ENCODE measurements around the gene MCU. TPM values are rescaled to one million over a fixed set of nuclear protein-coding genes. Genes with fewer than 3 reads are reported as not detected.

Gene MCU
- total RNA-seq, 2 donors from 2014 or later = 7.9 to 17.1 TPM

DNA sequence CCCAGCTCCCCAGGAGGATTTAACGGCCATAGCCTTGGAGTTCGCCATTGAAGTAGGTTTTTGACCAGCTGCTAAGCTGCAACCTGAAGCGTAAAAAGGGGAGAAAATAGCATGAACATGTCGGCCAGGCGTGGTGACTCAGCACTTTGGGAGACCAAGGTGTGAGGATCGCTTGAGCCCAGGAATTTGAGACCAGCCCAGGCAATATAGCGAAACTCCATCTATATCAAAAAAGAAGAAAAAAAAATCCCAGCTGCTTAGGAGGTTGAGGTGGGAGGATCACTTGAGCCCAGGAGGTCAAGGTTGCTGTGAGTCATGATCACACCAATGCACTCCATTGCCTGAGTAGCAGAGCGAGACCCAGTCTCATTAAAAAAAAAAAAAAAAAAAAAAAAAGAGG, 32.2 kb upstream of the MCU start:
- 93 to 95% methylated on average over 8 of the region's 8 CpGs for WGBS, 2 donors
- H3K4me1 ChIP-seq = no peaks in the 10 kb centered on the region
- ATAC-seq = no peak
- H3K27ac ChIP-seq = no peak overlapping the region
- no peak overlapping the region for H3K4me3 ChIP-seq
- H3K36me3 ChIP-seq (replicated peaks in 1 of 2; ENCODE audit: insufficient read depth in 1 of 2, low read depth in 2 of 2) = no peaks in the 10 kb centered on the region
- no peak for TF ChIP-seq POLR2A (IDR thresholded peaks at IDR 0.05)
- TF ChIP-seq, protein P1, sequence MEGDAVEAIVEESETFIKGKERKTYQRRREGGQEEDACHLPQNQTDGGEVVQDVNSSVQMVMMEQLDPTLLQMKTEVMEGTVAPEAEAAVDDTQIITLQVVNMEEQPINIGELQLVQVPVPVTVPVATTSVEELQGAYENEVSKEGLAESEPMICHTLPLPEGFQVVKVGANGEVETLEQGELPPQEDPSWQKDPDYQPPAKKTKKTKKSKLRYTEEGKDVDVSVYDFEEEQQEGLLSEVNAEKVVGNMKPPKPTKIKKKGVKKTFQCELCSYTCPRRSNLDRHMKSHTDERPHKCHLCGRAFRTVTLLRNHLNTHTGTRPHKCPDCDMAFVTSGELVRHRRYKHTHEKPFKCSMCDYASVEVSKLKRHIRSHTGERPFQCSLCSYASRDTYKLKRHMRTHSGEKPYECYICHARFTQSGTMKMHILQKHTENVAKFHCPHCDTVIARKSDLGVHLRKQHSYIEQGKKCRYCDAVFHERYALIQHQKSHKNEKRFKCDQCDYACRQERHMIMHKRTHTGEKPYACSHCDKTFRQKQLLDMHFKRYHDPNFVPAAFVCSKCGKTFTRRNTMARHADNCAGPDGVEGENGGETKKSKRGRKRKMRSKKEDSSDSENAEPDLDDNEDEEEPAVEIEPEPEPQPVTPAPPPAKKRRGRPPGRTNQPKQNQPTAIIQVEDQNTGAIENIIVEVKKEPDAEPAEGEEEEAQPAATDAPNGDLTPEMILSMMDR (IDR thresholded peaks at IDR 0.05) = no peak
- H3K9me3 ChIP-seq = no peaks in the 10 kb centered on the region
- no peaks in the 10 kb centered on the region for H3K27me3 ChIP-seq
- intact Hi-C loops (cut with DNase I) = no loop called here
- DNase-seq = no peak

DNA sequence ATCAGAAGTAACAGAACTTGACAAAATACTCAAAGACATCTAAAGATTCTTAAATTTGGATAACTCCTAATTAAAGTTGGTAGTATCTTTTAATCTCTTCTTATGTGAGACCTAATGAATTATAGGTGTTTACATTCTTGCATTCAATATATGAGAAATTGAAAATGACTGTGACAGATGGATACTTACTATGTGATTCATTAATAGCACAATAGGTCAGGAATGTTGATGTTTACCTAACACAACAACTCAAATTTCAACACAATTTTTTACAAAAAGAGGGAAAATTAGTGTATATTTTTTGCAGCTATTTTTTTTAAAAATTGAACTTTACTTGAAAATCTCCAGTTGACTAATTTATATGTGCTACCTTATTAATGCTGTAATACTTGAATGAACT, 31.7 kb upstream of the MCU start:
- no peak for ATAC-seq
- no peak for DNase-seq
- TF ChIP-seq, protein P1 (IDR thresholded peaks at IDR 0.05) = no peak

DNA sequence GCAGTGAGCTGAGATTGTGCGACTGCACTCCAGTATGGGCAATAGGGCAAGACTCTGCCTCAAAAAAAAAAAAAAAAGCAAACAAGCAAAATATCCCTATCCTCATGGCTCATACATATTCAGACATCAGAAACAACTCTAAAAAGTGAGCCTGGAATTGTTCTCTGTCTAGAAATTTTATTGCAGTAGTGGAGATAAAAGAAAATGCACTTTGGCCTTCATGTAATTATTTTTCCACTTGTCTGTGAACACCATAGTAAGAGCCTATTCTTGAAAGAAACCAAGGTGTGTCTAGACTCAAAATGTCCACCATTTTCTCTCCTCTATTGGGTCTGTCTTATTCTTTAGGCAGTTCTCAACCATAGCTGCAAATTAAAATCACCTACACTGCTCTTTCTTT, 30.5 kb upstream of the MCU start:
- intact Hi-C loops (cut with DNase I) = no loop called here
- Histone ChIP-seq H3K4me3 (no peak overlapping the region), H3K36me3 (replicated peaks in 1 of 2; ENCODE audit: insufficient read depth in 1 of 2, low read depth in 2 of 2) (no peaks in the 10 kb centered on the region), H3K4me1 (no peaks in the 10 kb centered on the region), H3K9me3 (no peaks in the 10 kb centered on the region), H3K27ac (no peak overlapping the region), H3K27me3 (no peaks in the 10 kb centered on the region)
- DNase-seq = no peak
- no peak for ATAC-seq
- TF ChIP-seq, protein P1 (IDR thresholded peaks at IDR 0.05) = no peak
- TF ChIP-seq POLR2A (IDR thresholded peaks at IDR 0.05) = no peak
- WGBS, 2 donors = 77 to 91% methylated on average over 1 of the region's 1 CpG

More for the DNA sequence above, 31.7 kb upstream of the MCU start:
- no peak overlapping the region for H3K27ac ChIP-seq
- H3K4me1 ChIP-seq = no peaks in the 10 kb centered on the region
- no peak overlapping the region for H3K4me3 ChIP-seq
- intact Hi-C loops (cut with DNase I) = no loop called here
- no peaks in the 10 kb centered on the region for H3K27me3 ChIP-seq
- H3K9me3 ChIP-seq = no peaks in the 10 kb centered on the region
- H3K36me3 ChIP-seq (replicated peaks in 1 of 2; ENCODE audit: insufficient read depth in 1 of 2, low read depth in 2 of 2) = no peaks in the 10 kb centered on the region

DNA sequence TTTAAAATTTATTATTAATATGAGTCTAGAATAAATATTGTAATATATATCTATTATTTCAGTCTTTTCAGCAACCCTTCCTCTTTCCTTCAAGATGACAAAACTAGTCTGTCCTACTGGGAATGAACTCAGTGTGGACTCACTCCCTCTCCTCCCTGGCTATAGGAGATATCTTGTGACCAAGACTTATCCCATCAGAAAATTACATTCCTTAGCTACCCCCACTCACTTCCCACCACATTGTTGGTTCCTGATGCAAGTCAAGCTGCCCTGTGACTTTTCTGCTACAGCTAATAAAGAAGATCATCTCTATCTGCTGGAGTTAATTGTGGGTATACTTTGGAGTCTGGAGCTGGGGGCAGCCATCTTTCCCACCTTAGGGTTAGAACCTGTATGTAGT, 28.0 kb upstream of the MCU start:
- ATAC-seq (no peak), DNase-seq (no peak)
- Histone ChIP-seq H3K4me1 (no peaks in the 10 kb centered on the region), H3K4me3 (no peak overlapping the region), H3K36me3 (replicated peaks in 1 of 2; ENCODE audit: insufficient read depth in 1 of 2, low read depth in 2 of 2) (no peaks in the 10 kb centered on the region), H3K9me3 (no peaks in the 10 kb centered on the region), H3K27ac (no peak overlapping the region), H3K27me3 (no peaks in the 10 kb centered on the region)
- intact Hi-C loops (cut with DNase I) = no loop called here
- no peak for TF ChIP-seq POLR2A (IDR thresholded peaks at IDR 0.05)
- TF ChIP-seq, protein P1 (IDR thresholded peaks at IDR 0.05) = no peak

DNA sequence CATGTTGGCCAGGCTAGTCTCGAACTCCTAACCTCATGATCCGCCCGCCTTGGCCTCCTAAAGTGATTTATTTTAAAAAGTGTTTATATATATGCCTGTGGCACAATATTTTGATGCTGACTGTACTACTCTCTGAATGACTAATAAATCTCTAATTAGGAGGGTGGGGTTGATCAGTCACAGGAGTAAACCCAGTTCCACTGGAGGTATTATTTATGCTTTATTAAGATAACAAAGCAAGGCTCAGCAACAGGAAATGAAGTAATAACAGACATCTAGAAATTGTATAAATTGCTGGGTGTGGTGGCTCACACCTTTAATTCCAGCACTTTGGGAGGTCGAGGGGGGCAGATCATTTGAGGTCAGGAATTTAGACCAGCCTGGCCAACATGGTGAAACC, 26.0 kb upstream of the MCU start:
- Histone ChIP-seq H3K4me3 (no peak overlapping the region), H3K27ac (no peak overlapping the region), H3K36me3 (replicated peaks in 1 of 2; ENCODE audit: insufficient read depth in 1 of 2, low read depth in 2 of 2) (no peaks in the 10 kb centered on the region), H3K27me3 (no peaks in the 10 kb centered on the region), H3K9me3 (no peaks in the 10 kb centered on the region), H3K4me1 (no peaks in the 10 kb centered on the region)
- WGBS, 2 donors = 73 to 76% methylated on average over 4 of the region's 4 CpGs
- TF ChIP-seq, protein P1 (IDR thresholded peaks at IDR 0.05) = no peak
- no peak for TF ChIP-seq POLR2A (IDR thresholded peaks at IDR 0.05)
- DNase-seq (no peak), ATAC-seq (no peak)
- intact Hi-C loops (cut with DNase I) = no loop called here

Data from body of pancreas (tissue), 4 donors.